ENCODE results near the gene SLC27A4. TPM values are rescaled to one million over a fixed set of nuclear protein-coding genes. Genes with fewer than 3 reads are reported as not detected.

SLC27A4 gene
- polyA plus RNA-seq, 3 donors, result 15.2 to 19.0 (median 16.5) TPM

DNA sequence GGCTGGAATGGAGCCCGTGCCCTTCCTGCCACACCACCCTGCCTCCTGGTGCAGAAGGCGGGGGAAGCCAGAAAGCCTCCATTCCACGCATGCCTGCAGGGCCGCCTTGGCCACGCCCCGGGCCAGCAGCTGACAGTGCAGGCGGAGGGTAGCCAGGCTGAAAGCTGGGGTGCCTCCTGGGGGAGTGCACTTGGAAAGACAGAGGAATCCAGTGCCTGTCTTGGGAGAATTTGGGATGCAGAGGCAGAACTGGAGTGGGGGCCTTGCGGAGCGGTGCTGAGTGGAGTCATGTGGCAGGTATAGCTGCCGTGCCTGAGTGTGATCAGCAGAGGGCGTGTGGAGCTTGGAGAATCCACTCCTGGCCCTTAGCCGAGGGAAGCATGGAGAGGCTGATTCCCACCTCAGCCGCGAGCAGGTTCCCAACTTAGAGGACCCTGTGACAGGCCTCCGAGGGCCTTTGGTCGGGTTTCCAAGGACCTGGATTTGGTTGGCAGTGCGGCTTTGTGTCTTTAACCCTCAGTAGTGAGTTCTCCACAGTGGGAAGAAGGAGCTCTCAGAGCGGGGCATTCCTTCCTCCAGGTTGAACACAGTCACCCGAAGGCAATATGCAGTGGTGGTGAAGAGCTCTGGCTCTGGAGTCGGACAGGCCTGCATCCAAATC is 21.8 kb downstream of the SLC27A4 start:
- peak in 2 of 3 donors; percentile 63 to 66 for DNase-seq (ENCODE audit: low read depth in 3 of 3, low spot score in 2 of 3)

DNA sequence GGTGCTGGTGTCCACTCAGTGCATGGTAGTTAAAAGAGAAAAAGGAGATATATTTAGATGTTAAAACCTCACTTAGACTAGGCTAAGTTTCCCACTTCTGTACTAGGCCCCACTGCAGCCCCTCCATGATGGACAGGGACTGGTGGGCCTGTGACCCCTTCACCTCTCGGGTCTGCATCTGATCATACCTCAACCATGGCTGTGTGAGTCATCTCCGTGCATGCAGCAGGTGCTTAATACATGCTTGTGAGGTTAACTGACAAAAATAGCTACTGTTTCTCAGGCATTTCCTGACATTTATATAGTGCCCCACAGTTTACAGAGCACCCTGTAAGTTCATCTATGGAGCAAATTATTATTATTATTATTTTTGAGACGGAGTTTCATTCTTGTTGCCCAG is 22.4 kb downstream of the SLC27A4 start:
- no peak for DNase-seq (ENCODE audit: low read depth in 3 of 3, low spot score in 2 of 3)

DNA sequence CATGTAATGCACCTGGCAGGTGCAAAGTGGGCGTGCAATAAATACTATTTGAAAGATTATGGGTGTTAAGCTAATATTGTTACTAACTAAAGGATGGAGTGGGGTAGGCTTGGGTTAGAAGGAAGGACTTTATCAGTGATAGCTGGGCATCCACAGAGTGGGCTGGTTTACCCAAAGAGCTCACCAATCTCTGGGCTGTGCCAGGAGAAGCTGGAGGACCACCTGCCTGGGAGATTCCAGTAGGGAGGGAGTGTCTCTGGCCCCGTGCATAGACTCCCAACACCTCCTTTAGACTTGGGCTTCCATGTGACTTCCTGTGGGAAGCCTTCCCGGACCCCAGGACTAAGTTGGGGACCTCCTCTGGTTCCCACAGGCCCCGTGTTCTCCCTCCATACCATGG is 25.2 kb downstream of the SLC27A4 start:
- no peak for DNase-seq (ENCODE audit: low read depth in 3 of 3, low spot score in 2 of 3)

DNA sequence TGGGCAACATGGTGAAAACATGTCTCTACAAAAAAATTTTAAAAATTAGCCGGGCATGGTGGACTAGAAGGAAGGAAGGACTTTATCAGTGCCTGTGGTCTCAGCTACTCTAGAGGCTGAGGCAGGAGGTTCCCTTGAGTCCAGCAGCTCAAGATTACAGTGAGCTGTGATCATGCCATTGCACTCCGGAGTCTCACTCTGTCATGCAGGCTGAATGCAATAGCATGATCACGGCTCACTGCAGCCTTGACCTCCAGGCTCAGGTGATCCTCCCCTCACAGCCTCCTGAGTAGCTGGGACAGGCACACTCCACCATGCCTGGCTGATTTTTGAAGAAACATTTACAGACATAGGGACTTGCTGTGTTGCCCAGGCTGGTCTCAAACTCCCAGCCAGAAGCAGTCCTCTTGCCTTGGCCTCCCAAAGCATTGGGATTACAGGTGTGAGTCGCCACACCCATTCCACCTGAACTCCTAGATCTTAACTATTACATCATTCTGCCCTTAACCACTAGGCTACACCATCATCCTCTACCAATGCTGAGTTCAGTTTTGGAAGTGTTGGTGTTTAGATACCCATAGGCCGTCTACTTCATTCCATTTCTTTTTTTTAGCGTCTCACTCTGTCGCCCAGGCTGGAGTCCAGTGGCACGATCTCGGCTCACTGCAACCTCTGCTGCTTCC is 28.8 kb downstream of the SLC27A4 start:
- no peak for DNase-seq (ENCODE audit: low read depth in 3 of 3, low spot score in 2 of 3)

DNA sequence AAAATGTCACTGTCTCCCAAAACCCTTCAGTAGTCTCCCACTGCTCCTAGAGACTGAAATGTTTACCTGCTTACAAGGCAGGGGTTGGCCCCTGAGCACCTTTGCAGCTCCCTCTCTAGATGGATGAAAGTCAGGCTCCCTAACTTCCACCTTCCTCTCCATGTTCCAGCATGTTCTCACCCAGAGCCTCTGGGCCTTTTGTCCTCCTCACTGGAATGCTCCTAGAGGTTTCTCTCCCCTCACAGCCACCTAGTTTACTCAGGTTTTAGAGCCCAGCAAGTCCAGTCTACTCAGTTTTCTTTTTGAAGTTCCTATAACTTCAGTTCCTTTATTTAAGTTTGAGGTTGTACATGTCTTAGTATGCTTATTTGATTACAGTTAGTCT is 30.0 kb downstream of the SLC27A4 start:
- no peak for DNase-seq (ENCODE audit: low read depth in 3 of 3, low spot score in 2 of 3)

DNA sequence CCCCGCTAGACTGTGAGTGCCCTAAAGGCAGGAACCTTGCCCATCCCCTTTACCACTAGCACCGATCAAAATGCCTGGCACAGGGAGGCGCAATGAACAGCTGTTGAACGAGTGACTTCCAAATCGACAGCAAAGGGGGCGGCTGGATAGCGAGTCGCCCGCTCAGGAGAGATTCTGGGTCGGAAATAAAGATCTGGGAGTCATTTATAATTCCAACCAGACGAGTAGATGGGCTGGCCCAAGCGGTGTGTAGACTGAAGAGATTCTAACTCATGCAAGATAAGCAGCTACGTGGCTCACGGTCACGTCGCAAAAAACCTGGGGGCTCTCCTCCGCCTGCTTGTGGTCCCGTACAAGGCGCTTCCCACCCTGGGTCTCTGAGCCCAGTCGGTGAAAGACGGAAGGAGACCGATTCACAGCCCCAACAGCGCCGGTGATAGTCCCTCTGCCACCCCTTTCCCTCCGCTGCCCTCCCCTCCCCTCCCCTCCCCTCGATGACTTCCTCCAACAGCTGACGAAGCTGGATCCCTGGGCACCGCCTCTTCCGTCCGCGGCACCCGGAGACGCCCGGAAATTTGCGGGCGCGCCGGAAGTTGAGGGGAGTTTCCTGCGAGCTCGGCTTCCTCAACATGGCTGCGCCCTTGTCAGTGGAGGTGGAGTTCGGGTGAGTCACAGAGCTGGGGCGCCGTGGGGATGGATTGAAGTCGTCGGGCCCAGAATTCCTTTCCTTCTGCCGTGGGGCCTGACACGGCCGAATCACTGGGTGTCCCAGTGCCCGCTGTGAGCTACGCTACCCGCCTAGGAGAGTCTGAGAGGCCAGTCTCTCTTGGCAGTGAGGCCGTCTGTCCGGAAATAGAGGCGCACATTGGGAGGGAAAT is 30.7 kb downstream of the SLC27A4 start, which contains the start of gene URM1:
Gene URM1, plus strand, starts transcription at position 623 of the 878 bp plus-strand sequence. Its CDS starts 7 bp downstream, at position 630.
- DNase-seq (ENCODE audit: low read depth in 3 of 3, low spot score in 2 of 3), result peak; percentile 76 to 96 (median 91)

DNA sequence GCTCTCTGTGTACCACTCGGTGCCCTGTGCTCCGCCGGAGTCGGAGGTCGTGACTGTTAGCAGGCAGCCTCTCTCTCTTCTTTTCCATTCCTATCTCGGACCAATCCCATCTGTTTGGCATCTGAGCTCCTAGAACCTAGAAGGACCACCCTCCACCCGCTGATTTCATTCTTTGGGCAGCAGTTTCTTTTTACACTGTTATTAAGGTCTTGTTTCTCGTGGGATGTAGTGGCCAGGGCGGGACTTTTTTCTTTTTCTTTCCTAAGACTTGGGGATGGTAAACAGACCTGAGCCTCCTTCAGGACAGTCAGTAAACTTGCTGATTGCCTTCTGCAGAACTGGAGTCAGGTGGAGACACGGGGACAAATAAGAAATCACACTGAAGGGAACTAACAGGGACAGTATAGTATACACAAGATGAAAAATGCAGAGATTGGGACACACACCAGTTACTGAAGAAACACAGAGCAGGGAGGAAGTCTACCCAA is 31.3 kb downstream of the SLC27A4 start:
- no peak for DNase-seq (ENCODE audit: low read depth in 3 of 3, low spot score in 2 of 3)

DNA sequence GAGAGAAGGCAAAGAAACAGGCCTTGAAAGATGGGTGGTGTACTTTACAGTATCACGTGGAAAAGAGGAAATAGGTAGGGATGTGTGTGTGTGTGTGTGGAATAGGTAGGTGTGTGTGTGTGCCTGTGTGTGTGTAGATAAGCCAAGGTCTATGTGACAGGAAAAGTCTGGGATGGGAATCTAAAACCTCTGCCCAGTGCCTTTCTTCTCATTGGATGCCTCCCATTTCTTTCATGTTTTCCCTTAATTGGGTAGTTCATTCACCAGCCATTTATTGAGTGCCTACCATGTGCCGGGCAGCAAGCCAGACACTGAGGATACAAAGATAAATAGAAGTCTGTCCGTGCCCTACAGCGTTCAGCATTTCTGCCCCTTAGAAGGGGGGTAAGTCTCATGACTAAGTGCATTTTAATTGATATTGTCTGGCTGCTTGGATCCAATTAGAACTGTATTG is 31.9 kb downstream of the SLC27A4 start:
- DNase-seq (ENCODE audit: low read depth in 3 of 3, low spot score in 2 of 3), result no peak

DNA sequence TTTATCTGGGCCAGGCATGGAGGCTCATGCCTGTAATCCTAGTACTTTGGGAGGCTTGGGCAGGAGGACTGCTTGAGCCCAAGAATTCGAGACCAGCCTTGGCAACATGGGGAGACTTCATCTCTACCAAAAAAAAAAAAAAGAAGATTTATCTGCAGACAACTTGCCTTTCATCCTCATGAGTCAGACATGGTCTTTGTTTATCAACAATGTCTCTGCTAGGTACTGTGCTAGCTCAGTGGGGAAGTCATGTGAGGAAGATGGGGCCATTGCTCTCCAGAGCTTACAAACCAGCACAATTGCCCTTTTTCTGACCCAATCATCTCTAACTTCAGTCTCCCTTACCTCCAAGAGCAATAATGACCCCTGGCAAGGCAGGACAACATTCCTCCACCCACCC is 32.5 kb downstream of the SLC27A4 start:
- DNase-seq (ENCODE audit: low read depth in 3 of 3, low spot score in 2 of 3), result no peak

DNA sequence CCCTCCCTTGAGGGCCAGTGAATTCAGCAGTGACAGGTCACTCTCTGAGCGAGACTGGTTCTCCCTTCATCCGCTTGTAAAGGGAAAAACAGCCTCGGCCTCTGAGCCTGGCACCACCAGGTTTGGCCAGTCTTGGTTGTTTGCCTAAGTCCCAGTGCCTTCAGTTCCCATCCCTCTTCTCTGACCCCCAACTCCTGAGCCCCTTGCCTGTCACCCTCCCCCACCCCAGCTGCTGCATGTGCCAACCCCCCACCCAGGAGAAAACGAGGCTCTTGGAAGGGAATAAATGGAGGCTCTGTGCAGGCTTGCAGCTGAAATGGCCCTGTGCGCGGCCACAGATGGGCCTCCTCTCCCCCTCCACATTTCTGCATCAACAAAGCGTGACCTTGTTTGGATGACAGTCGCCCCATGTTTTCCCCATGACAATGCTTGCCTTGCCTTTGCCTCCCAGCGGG is 33.9 kb downstream of the SLC27A4 start:
- no peak for DNase-seq (ENCODE audit: low read depth in 3 of 3, low spot score in 2 of 3)

DNA sequence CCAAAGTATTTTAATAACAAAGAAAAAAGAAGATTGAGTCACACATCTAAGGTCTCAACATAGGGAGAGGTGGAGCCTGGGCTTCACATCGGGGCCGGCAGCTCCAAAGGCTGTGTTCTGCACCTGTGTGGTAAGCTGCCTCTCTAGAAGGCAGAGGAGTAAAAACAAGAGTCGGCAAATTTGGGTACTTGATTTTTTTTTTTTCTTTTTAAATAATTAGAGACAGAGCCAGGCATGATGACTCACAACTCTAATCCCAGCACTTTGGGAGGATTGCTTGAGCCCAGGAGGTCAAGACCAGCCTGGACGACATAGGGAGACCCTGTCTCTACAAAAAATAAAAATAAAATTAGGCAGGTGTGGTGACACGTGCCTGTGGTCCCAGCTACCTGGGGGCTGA is 35.5 kb downstream of the SLC27A4 start:
- no peak for DNase-seq (ENCODE audit: low read depth in 3 of 3, low spot score in 2 of 3)

DNA sequence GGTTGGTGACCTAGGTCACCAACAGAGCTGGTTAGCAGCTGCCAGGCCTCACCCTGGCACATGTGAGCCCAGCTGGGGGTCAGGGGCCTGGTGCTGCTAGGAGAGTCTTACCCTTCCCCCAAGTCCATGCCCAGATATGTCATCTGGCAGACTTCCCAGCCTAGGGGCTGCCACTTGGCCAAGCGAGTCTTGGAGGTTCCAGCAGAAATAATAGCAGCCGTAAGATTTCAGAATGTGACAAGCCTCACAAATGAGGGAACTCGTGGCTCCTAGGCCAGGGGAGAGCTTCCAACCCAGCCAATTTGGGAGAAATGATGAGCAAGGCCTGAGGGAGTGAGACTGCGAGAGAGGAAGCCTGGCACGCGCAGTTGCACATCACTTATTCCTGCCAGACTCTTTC is 41.9 kb downstream of the SLC27A4 start:
- no peak for DNase-seq (ENCODE audit: low read depth in 3 of 3, low spot score in 2 of 3)

DNA sequence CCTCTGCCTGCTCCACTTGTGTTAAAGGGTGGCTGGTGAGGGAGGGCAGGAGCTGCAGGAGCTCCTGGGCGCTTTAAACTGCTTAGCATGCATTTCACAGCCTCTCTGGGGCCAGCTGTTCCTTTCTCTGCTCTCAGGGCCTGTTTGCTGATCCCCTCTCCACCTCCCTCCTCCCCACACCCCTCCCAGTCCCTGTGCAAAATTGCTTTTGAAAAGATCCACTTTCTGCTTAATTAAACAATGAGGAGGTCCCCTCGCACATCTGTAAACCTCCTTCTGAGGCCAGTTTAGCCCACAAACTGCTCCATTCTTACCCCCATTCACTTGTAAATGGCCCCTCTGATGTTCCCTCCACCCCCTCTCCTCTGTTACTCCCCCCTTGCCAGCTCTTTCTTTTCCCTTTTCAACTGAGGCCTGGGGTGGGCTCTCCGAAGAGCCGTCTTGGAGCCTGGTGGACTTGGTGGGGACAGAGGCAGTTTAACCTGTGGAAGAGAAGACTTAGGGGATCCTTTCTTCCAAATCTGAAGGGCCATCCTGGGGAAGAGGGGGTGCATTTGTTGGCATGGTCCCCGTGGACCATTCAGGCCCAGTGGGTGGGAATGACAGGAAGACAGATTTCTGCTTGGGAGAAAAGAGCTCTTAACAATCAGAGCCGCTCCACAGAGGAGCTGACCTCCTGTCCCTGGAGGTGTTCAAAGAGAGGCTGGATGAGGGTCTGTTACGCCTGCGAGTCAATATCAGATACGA is 42.9 kb downstream of the SLC27A4 start:
- no peak for DNase-seq (ENCODE audit: low read depth in 3 of 3, low spot score in 2 of 3)

DNA sequence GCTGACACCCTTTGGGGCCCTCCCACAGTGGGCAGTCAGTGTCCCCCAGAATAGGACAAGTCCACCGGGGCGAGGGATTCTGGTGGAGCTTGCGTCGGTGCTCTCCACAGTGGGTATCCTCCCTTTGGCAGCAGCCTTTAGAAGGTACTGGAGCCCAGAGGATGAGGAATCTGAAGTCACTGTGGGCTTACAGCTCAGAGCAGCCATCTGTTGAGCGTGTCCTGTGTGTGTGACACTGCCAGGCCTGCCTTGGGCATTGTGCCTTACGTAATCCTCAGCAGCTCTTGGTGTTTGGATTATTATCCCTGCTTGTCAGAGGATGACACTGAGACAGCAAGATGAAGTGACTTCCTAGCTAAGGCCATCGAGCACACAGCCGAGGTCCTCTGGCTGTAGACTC is 43.5 kb downstream of the SLC27A4 start:
- DNase-seq (ENCODE audit: low read depth in 3 of 3, low spot score in 2 of 3), result no peak

DNA sequence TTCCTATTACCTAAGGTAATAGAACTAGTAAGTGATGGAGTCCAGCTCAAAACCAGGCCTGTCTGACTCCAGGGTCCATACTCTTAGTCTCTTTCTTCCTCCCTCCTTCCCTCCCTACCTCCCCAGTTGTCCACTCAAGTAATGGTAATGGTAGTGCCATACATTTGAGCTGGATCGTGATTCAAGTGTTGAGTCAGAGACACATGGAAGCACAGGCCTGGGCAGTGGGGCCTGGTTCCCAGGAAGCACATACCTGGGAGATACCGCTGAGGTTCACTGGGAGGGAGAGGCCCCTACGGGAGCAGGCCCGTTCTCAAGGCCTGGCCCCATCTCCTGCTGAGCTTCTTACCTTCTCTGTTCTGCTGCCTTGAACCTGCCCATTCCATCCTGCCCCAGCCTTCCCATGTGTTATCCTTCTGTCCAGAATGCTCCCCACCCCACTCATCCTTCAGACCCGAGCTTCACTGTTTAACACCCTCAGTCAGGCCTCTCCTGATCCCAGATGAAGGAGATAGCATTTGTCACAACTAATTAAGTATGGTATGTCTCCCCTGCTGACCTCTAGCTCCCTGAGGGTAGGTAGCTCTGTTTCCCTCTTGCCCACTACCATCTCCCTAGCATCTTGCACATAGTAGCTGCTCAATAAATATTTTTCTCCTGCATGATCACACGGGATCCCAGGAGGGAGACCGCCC is 44.6 kb downstream of the SLC27A4 start:
- DNase-seq (ENCODE audit: low read depth in 3 of 3, low spot score in 2 of 3), result no peak

DNA sequence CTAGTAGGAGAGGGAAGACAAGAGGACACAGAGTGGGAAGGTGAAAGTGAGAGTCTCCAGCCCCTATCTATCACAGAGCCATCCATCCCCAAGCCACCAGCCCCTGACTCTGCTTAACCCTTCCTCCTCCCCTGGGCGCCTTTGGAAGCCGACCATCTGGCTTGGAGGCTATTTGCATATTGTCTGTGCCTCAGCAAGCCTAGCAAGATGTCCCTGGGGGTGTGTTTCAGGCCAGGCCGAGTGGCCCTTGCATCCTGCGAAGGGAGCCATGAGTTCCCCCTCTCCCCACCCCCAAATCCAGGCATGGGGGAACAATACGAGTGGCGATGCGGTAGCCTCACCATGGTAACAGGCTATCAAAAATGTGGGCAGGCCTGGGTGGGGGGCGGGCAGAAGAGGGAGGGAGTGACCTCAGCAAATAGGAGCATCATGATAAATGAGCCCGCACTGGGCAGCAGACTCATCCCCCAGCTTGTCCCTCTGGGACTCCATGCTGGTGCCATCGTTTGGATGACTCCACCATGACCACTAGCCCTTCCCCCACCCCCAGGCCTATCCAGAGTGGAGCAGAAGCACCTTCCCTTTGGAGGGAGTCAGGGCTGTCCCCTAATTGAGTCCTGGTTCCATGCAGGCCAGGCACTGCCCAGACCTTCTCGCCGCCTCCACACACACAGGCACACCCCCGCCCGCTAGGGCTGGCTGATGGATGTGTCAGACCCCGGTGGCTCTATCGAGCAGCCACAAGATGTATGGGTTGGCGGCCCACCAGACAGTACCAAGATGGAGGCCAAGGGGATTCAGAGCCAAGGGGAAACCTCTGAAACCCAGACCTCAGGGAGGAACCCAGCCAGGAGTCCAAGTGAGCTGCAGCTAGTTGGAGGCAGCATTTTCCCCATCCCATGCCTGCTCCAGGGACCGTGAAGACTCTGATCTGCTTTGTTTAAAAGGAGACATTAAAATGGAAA is 45.5 kb downstream of the SLC27A4 start:
- DNase-seq (ENCODE audit: low read depth in 3 of 3, low spot score in 2 of 3), result no peak

DNA sequence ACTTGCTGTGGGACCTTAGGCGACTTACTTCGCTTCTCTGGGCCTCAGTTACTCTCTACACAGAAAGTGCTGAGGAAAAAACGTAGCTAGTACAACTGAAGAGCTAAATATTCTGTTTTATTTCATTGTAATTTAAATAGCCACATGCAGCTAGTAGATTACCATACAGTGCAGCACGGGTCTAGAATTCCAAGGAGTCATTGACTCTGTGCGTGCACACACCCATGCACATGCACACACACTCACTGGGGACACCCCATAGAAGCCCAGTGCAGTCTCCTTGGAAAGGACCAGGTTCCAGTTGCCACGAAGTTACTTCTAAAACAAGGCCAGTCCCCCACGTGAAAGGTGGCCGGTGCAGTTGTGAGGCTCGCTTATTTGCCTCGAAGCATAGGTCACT is 47.8 kb downstream of the SLC27A4 start:
- DNase-seq (ENCODE audit: low read depth in 3 of 3, low spot score in 2 of 3), result no peak

DNA sequence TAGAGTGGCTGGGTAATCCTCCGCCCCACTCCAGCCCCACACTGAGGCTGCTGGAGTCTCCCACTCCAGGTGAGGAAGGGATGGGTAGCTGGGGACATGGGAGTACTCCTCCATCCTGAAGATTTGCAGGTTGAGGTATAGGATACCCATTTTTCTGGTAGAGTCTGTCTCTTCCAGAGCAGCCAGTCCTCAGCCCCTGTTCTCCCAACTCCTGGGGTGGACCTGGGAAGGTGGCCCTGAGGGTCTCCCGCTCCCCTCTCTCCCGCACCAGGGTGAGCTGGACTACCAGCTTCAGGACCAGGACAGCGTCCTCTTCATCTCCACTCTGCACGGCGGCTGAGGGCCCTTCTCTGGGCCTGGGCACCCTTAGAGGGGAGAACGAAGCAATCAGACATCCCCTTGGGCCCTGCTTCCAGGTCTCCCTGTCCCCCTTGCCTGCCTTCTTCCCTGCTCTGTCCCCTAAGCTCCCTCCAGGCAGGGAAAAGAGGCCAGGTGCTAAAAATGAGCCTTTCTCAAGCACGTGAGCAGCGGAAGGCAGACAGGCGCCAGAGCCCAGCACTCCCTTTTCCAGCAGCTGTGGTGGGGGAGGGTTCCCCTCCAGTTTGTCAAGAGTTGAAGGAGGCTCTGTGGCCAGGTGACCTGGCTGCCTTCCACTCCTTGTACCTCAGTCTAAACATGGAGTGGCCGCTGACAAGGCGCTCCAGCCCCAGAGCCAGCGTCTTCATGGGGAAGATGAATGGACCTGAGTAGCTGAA is 49.2 kb downstream of the SLC27A4 start:
- DNase-seq (ENCODE audit: low read depth in 3 of 3, low spot score in 2 of 3), result no peak
